NCI-H345 (cell line): Measurements from ENCODE around the gene GPR18.
"Not testable (repeated sequence)": the region's sequence is repeated elsewhere in the genome, so short reads cannot be mapped to it uniquely, and the experiment has no call there.

Source experiments
- DNase-seq: peaks from one replicate; lab custom pipeline; 2025; lab: John Stamatoyannopoulos, UW

Gene GPR18

DNA sequence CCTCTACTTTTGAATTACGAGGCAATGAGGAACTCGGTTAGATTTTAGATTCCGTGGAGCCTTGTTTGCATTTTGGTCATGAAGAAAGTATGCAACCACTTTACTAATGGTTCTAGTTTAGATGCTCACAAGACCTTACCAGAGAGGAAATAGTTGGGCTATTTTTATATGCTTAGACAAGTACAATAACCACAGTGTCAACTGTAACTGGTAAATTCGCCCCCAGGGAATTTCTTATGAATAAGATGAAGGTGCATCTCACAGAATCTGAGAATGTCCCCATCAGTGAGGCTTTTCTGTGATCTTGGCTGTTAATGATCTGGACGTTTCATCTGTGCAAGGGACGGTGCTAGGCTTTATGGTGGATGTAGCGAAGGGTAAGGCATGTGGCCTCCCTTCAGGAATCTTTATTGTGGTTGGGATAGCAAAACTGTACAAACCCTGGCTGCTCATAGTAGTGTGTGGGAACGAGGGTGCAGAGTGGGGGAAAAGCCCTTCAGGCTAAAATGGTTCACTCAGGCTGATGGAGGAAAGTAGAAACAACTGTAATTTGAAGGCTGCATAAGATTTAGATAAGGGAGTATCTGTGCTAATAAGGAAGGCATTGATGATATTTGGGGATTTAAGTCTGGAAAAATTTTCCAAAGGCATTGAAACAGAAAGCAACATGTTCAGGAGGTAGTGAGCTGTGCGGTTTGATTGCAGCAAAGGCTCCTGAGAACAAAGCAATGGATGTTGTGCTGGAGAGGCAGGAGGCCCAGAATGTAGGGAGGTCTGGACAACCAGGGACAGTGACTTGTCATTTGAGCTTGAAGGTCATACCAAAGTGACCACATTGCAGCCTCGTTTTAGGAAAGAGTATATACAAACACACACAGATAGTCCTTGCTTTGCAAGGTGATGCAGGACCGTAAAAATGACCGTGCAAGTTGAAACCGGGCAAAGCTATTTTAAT, 29.2 kb downstream of the GPR18 start:
- no peak for DNase-seq

- DNase-seq = no peak
Observed at GRCh38 chr13:99227909-99228688, 30.1 kb downstream of the GPR18 start.

GRCh38 chr13:99227331-99227900, 30.8 kb downstream of the GPR18 start:
- no peak for DNase-seq

- DNase-seq = no peak
Observed at GRCh38 chr13:99226513-99226912, 31.7 kb downstream of the GPR18 start.

DNA sequence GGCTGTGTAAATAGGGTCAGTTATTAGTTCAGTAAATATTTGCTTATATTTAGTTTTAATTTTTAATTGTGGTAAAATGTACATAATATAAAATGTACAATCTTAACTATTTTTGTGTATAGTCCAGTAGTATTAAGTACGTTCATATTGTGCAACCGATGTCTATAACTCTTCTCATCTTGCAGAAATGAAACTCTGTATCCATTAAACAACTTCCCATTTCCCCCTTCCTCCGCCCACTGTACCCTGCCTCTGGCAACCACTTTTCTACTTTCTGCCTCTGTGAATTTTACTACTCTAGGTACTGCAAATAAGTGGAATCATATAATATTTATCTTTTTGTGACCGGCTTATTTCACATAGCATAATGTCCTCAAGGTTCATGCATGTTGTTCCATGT, 33.1 kb downstream of the GPR18 start:
- no peak for DNase-seq

- DNase-seq = no peak
Observed at GRCh38 chr13:99224021-99224420, 34.2 kb downstream of the GPR18 start.

DNA sequence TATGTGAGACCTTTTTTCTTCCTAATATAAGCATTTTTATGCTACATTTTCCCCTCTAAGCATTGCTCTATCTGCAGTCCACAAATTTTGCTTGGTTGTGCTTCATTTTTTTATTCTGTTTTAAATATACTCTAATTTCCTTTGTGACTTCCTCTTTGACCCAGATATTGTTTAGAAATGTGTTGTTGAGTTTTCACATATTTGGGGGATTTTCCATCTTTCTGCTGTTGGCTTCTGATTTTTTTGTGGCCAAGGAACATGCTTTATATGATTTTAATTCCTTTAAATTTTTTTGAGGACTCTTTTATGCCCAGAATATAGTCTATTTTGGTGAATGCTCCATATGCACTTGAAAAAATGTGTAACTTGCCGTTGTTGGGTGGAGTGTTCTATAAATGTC, 34.6 kb downstream of the GPR18 start:
- no peak for DNase-seq

- DNase-seq = no peak
Observed at GRCh38 chr13:99221567-99222239, 36.5 kb downstream of the GPR18 start.

DNA sequence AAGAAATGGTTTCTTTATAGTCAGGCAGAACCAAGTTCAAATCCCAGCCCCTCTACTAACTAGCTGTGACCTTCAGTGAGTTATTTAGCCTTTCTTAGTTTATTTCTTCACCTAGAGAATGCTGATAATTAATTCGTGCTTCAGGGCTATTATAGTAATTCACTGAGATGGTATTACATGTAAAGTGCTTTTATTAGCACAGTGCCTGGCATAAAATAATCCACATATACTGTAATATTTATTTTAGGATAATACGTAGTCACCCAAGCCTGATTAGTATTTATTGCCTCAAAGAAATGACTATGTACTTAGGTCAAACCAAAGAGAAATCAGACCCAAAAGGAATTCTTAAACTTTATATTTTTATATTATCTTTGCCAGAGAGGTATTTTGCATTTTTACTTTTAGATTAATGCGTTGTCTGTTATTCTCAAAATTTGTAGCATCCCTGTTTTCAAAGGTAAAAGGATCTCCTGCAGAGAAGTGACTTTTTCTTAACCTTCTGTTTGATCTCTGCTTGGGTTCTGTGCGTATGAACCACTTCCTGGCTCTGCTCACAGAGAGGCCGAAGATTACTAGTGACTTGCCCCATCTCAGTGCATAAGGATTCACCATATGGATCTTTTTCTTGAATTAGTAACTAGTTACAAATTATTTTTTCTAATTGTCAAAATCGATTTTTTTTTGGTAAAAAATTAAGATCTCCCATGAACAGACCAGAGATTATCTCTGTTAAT, 37.8 kb downstream of the GPR18 start:
- no peak for DNase-seq

GRCh38 chr13:99218969-99219368, 39.2 kb downstream of the GPR18 start:
- DNase-seq = no peak

GRCh38 chr13:99218545-99218944, 39.6 kb downstream of the GPR18 start:
- no peak for DNase-seq

- no peak for DNase-seq
Observed at GRCh38 chr13:99218126-99218525, 40.1 kb downstream of the GPR18 start.

DNA sequence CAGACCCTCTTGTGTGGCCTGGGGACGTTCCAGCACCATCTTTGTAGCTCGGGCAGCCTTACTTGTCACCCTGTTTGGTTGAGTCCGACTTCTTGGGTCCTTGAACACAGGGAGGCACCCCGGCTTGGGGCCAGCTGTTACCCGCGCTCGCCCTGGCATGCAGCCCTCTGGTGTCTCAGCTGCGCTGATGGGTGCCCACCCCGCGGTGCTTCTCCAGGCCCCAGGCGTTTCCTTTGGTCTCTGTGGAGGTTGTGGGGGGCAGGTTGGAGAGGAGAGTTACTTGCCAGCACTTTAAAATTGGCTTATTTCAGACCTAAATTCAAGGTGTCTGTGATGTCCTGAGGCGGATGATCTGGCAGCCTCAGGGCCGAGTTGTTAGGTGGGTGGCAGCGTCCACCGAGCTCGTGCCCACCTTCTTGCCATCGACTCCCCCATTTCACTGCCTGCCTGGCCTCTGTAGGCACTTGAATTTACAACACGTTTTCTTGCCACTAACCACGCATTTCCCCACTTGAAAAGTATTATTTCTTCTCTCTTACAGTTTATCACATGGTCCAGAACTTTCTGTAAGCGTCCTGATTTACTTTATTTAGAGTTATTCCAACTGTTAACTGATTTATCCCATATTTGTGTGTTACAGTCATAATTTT, 40.6 kb downstream of the GPR18 start:
- DNase-seq = no peak

DNA sequence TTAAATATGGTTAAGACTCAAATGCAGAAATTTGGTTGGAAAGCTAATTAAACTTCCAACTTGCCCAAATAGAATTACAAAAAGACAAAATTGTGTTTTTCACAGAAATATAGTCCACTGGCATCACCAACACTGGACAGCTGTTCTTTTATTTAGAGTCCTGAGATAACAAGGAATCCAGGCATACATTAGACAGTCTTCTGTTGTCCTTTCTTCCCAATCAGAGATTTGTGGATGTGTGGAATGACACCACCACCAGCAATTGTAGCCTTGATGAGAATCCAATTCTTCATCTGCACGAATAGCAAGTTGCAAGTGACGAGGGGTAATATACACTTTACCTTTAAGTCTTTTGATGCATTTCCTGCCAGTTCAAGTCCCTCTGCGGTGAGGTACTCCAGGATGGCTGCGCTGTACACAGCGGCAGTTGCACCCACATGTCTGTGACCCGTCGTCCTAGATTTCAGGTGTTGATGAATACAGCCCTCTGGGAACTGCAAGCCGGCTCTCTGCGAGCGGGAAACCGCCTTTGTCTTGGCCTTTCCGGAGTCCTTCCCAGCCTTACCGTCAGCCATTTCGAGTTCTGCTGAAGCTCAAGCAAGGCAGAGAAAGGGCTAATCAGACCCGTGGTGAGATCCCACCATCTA, 42.9 kb downstream of the GPR18 start:
- no peak for DNase-seq

- no peak for DNase-seq
Observed at GRCh38 chr13:99214731-99215130, 43.4 kb downstream of the GPR18 start.

GRCh38 chr13:99214232-99214631, 43.9 kb downstream of the GPR18 start:
- no peak for DNase-seq

GRCh38 chr13:99211421-99212035, 46.7 kb downstream of the GPR18 start:
- DNase-seq = no peak

DNA sequence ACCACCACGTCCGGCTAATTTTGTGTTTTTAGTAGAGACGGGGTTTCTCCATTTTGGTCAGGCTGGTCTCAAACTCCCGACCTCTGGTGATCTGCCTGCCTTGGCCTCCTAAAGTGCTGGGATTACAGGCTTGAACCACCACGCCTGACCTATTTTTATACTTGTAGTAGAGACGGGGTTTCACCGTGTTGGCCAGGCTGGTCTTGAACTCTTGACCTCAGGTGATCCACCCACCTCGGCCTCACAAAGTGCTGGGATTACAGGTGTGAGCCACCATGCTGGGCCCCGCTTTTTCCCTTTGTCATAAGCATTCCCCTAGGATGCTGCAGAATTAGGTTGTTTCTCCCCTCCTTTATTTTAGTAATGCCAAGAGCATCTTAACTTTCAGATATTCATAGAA, 47.6 kb downstream of the GPR18 start:
- not testable (repeated sequence) for DNase-seq

- no peak for DNase-seq
Observed at GRCh38 chr13:99208845-99209527, 49.2 kb downstream of the GPR18 start.
